ENCODE measurements around the gene MOBP.

GRCh38 chr3:39445927-39446326 lies 21.6 kb upstream of the MOBP start:
- TF ChIP-seq EZH2phosphoT487 (IDR thresholded peaks at IDR 0.05; ENCODE audit: low read depth) (no peak), CTCF (IDR thresholded peaks at IDR 0.05; ENCODE audit: low read depth, low read length) (no peak)

All from OCI-LY3 (cell line).